ENCODE data around the gene GNAZ.

DNA sequence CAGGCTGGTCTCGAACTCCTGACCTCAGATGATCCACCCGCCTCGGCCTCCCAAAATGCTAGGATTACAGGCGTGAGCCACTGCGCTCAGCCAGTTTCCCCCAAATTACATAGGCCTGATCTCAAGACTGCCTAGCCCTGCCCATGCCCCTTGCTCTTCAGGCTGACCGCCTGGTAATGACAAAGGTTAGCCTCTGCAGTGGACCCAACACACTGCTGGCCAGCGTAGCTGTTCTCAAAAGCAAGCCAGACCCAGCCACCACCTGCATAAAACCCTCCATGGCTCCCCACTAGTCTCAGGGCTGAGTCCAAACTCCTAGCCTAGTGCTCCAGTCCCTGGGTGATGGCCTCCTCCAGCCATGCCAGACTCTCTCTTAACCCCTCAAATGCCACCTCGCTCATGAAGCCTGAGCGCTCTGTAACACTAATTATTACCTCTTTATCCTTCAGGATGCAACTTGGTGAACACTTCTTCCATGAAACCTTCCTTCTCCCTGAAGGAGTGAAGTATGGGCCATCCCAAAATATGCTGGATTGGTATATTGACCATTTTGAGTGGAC, 72.3 kb downstream of the GNAZ start:
- TF ChIP-seq POLR2A (IDR thresholded peaks at IDR 0.05) = no peak
- TF ChIP-seq, protein P1, sequence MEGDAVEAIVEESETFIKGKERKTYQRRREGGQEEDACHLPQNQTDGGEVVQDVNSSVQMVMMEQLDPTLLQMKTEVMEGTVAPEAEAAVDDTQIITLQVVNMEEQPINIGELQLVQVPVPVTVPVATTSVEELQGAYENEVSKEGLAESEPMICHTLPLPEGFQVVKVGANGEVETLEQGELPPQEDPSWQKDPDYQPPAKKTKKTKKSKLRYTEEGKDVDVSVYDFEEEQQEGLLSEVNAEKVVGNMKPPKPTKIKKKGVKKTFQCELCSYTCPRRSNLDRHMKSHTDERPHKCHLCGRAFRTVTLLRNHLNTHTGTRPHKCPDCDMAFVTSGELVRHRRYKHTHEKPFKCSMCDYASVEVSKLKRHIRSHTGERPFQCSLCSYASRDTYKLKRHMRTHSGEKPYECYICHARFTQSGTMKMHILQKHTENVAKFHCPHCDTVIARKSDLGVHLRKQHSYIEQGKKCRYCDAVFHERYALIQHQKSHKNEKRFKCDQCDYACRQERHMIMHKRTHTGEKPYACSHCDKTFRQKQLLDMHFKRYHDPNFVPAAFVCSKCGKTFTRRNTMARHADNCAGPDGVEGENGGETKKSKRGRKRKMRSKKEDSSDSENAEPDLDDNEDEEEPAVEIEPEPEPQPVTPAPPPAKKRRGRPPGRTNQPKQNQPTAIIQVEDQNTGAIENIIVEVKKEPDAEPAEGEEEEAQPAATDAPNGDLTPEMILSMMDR (IDR thresholded peaks at IDR 0.05) = no peak

Data from testis (tissue), 2 donors.